ENCODE results near the gene BHLHA15.
"Not testable (repeated sequence)": the region's sequence is repeated elsewhere in the genome, so short reads cannot be mapped to it uniquely, and the experiment has no call there.

Gene BHLHA15

GRCh38 chr7:98213888-98214810, 2.9 kb downstream of the BHLHA15 start:
- no peak for TF ChIP-seq CTCF (IDR thresholded peaks at IDR 0.05; ENCODE audit: extremely low read depth, insufficient read depth, missing control alignments)
- DNase-seq (ENCODE audit: low spot score) = peak; percentile 48
- in situ Hi-C loops (cut with MboI; ENCODE audit: low pct_unique_long_range_greater_than_20kb, low sequenced_read_pairs, unreplicated experiment) = no loop called here

GRCh38 chr7:98214811-98215321, 3.6 kb downstream of the BHLHA15 start:
- no peak for TF ChIP-seq CTCF (IDR thresholded peaks at IDR 0.05; ENCODE audit: extremely low read depth, insufficient read depth, missing control alignments)
- peak; percentile 30 for DNase-seq (ENCODE audit: low spot score)
- in situ Hi-C loops (cut with MboI; ENCODE audit: low pct_unique_long_range_greater_than_20kb, low sequenced_read_pairs, unreplicated experiment) = no loop called here

GRCh38 chr7:98215561-98216495, 4.6 kb downstream of the BHLHA15 start:
- in situ Hi-C loops (cut with MboI; ENCODE audit: low pct_unique_long_range_greater_than_20kb, low sequenced_read_pairs, unreplicated experiment) = no loop called here
- DNase-seq (ENCODE audit: low spot score) = no peak
- TF ChIP-seq CTCF (IDR thresholded peaks at IDR 0.05; ENCODE audit: extremely low read depth, insufficient read depth, missing control alignments) = no peak

GRCh38 chr7:98216941-98217622, 5.8 kb downstream of the BHLHA15 start:
- no peak for TF ChIP-seq CTCF (IDR thresholded peaks at IDR 0.05; ENCODE audit: extremely low read depth, insufficient read depth, missing control alignments)
- DNase-seq (ENCODE audit: low spot score) = no peak
- in situ Hi-C loops (cut with MboI; ENCODE audit: low pct_unique_long_range_greater_than_20kb, low sequenced_read_pairs, unreplicated experiment) = no loop called here

- peak; percentile 45 for DNase-seq (ENCODE audit: low spot score)
- no peak for TF ChIP-seq CTCF (IDR thresholded peaks at IDR 0.05; ENCODE audit: extremely low read depth, insufficient read depth, missing control alignments)
Measured at GRCh38 chr7:98217623-98218582, 6.7 kb downstream of the BHLHA15 start.

GRCh38 chr7:98219382-98219781, 8.1 kb downstream of the BHLHA15 start:
- DNase-seq (ENCODE audit: low spot score) = peak; percentile 44
- in situ Hi-C loops (cut with MboI; ENCODE audit: low pct_unique_long_range_greater_than_20kb, low sequenced_read_pairs, unreplicated experiment) = not testable (repeated sequence)

More at GRCh38 chr7:98217623-98218582, 6.7 kb downstream of the BHLHA15 start:
- in situ Hi-C loops (cut with MboI; ENCODE audit: low pct_unique_long_range_greater_than_20kb, low sequenced_read_pairs, unreplicated experiment) = no loop called here
